Measurements from ENCODE around the gene SLC37A4. TPM values are rescaled to one million over a fixed set of nuclear protein-coding genes. Genes with fewer than 3 reads are reported as not detected.

The SLC37A4 gene
- polyA plus RNA-seq, 1 of the 3 experiments (the other 2 are of a cell fraction) = 21.8 TPM

GRCh38 chr11:119016216-119017009 is 14.3 kb downstream of the SLC37A4 start:
- peaks cover 49 to 55% of the 10 kb centered on the region in 2 experiments for H3K36me3 ChIP-seq (replicated peaks in 1 of 2; ENCODE audit: control insufficient read depth in 1 of 2, insufficient read depth in 2 of 2, low read length in 1 of 2)
- POLR2A ChIA-PET = interaction anchor here (0.7 to 1.7 kb wide), 3 partner anchors 9 to 40 kb away, joined by 3 to 6 read pairs (median 3); partner anchors contain the start of gene HYOU1
- H3K4me3 ChIP-seq (ENCODE audit: low read depth in 2 of 2, low read length in 1 of 2) = peak overlapping the region; percentile 69 to 97
- H2AFZ ChIP-seq (ENCODE audit: low read depth) = no peak overlapping the region
- CTCF ChIA-PET = interaction anchor here (0.9 to 3.9 kb wide), 5 partner anchors 13 to 327 kb away, joined by 3 to 13 read pairs (median 5); partner anchors contain the start of gene CENATAC
- 57% methylated on average over 14 of the region's 14 CpGs for WGBS (ENCODE audit: low lambda C conversion rate)
- no peak for DNase-seq
- TF ChIP-seq RCOR1 (IDR thresholded peaks at IDR 0.05; ENCODE audit: low read length) = no peak
- no peak for TF ChIP-seq RFX5 (IDR thresholded peaks at IDR 0.05; ENCODE audit: low read length)
- no peak for TF ChIP-seq PBX3 (IDR thresholded peaks at IDR 0.05)
- TF ChIP-seq, protein P1, sequence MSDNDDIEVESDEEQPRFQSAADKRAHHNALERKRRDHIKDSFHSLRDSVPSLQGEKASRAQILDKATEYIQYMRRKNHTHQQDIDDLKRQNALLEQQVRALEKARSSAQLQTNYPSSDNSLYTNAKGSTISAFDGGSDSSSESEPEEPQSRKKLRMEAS (IDR thresholded peaks at IDR 0.05; ENCODE audit: low read depth) = no peak
- TF ChIP-seq TCF12 (IDR thresholded peaks at IDR 0.05) = no peak
- no peak for TF ChIP-seq EZH2phosphoT487 (IDR thresholded peaks at IDR 0.05; ENCODE audit: borderline replicate concordance, low read depth)
- no peak for TF ChIP-seq NFIC (IDR thresholded peaks at IDR 0.05; ENCODE audit: borderline replicate concordance)
- TF ChIP-seq RAD21 (IDR thresholded peaks at IDR 0.05; ENCODE audit: low read length) = no peak
- TF ChIP-seq ZBTB33 (IDR thresholded peaks at IDR 0.05; ENCODE audit: borderline replicate concordance, low read depth) = no peak
- TF ChIP-seq ELF1 (IDR thresholded peaks at IDR 0.05) = no peak
- no peak for TF ChIP-seq FOXJ3 (CRISPR knock-in tag; IDR thresholded peaks at IDR 0.05)
- TF ChIP-seq EP300 (IDR thresholded peaks at IDR 0.05; ENCODE audit: borderline replicate concordance in 1 of 2, low read depth in 1 of 2, low read length in 1 of 2) = no peak
- no peak for TF ChIP-seq MEF2A (IDR thresholded peaks at IDR 0.05; ENCODE audit: borderline replicate concordance, low read depth)
- TF ChIP-seq, protein P2, sequence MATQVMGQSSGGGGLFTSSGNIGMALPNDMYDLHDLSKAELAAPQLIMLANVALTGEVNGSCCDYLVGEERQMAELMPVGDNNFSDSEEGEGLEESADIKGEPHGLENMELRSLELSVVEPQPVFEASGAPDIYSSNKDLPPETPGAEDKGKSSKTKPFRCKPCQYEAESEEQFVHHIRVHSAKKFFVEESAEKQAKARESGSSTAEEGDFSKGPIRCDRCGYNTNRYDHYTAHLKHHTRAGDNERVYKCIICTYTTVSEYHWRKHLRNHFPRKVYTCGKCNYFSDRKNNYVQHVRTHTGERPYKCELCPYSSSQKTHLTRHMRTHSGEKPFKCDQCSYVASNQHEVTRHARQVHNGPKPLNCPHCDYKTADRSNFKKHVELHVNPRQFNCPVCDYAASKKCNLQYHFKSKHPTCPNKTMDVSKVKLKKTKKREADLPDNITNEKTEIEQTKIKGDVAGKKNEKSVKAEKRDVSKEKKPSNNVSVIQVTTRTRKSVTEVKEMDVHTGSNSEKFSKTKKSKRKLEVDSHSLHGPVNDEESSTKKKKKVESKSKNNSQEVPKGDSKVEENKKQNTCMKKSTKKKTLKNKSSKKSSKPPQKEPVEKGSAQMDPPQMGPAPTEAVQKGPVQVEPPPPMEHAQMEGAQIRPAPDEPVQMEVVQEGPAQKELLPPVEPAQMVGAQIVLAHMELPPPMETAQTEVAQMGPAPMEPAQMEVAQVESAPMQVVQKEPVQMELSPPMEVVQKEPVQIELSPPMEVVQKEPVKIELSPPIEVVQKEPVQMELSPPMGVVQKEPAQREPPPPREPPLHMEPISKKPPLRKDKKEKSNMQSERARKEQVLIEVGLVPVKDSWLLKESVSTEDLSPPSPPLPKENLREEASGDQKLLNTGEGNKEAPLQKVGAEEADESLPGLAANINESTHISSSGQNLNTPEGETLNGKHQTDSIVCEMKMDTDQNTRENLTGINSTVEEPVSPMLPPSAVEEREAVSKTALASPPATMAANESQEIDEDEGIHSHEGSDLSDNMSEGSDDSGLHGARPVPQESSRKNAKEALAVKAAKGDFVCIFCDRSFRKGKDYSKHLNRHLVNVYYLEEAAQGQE (IDR thresholded peaks at IDR 0.05; ENCODE audit: low read depth, low read length) = no peak
- peak overlapping the region; percentile 91 for H3K4me2 ChIP-seq
- no peaks in the 10 kb centered on the region for H3K9me2 ChIP-seq
- no peaks in the 10 kb centered on the region for H3K9me3 ChIP-seq
- H3K79me2 ChIP-seq (ENCODE audit: insufficient read depth) = peaks cover 73% of the 10 kb centered on the region
- peaks cover 16% of the 10 kb centered on the region for H4K20me1 ChIP-seq (ENCODE audit: insufficient read depth)
- peaks cover 18% of the 10 kb centered on the region in 2 experiments; a peak in 3 of 4 replicates for H3K4me1 ChIP-seq (ENCODE audit: control insufficient read depth in 1 of 2, insufficient read depth in 2 of 2, low read depth in 1 of 2, low read length in 1 of 2)
- H3F3A ChIP-seq (replicated peaks; ENCODE audit: insufficient read depth) = peaks cover 45% of the 10 kb centered on the region
- peak overlapping the region; percentile 2 to 92; a peak in 2 of 4 replicates for H3K27ac ChIP-seq (ENCODE audit: low read depth in 2 of 2, low read length in 1 of 2)
- H3K27me3 ChIP-seq (ENCODE audit: insufficient read depth) = no peaks in the 10 kb centered on the region
- peak overlapping the region; percentile 95; the same call in 1 of the 2 replicates for H3K9ac ChIP-seq
